Adrenal gland (tissue), 12 donors: ENCODE data around the gene LIG1. TPM values are rescaled to one million over a fixed set of nuclear protein-coding genes. Genes with fewer than 3 reads are reported as not detected.

Experiments
- DNase-seq, 7 donors: peaks; one replicate each; pipeline ENCODE4 v3.0.0-alpha.2; 2019 to 2020
- H3K27ac ChIP-seq, 5 donors: fragments of 200-600 bp; sonication (generic) in 4 of 5; 1 replicate in 3 of 5; 2 replicates in 2 of 5; pipeline versions ENCODE4 v1.5.1 to v1.8.0; 2016 to 2020; ENCODE audit warnings: mild to moderate bottlenecking in 1 of 5
- H3K27me3 ChIP-seq: fragments of 200-600 bp; 2 replicates; pipeline ENCODE4 v1.8.0; 2021
- H3K36me3 ChIP-seq, 2 donors: fragments of 200-600 bp; replicated peaks in 1 of 2; 1 replicate in 1 of 2; 2 replicates in 1 of 2; pipeline versions ENCODE4 v1.5.1 to v1.8.0; 2018 to 2022
- H3K4me1 ChIP-seq, 2 donors: fragments of 200-600 bp; replicated peaks in 1 of 2; 1 replicate in 1 of 2; 2 replicates in 1 of 2; pipeline versions ENCODE4 v1.5.1 to v1.8.0; 2018 to 2021
- H3K4me3 ChIP-seq, 4 donors: fragments of 200-600 bp; sonication (generic) in 3 of 4; one replicate each; pipeline ENCODE4 v1.5.1; 2016 to 2018
- H3K9me3 ChIP-seq, 3 donors: fragments of 200-600 bp; sonication (generic) in 1 of 3; replicated peaks in 1 of 3; 1 replicate in 2 of 3; 2 replicates in 1 of 3; pipeline versions ENCODE4 v1.5.1 to v1.8.0; 2016 to 2021
- CTCF ChIP-seq, 6 experiments: fragments of 450-650 bp in 4 of 6; fragments of 200-600 bp in 2 of 6; sonication (generic) in 1 of 6; IDR thresholded peaks; 1 replicate in 5 of 6; 2 replicates in 1 of 6; pipeline versions ENCODE4 v1.5.1 to v1.8.0; 2016 to 2021; ENCODE audit warnings: antibody characterized with exemption in 6 of 6, mild to moderate bottlenecking in 2 of 6, moderate library complexity in 1 of 6
- POLR2A ChIP-seq, 2 donors: fragments of 450-650 bp; IDR thresholded peaks; one replicate each; pipeline ENCODE4 v1.6.1; 2017; ENCODE audit warnings: antibody characterized with exemption in 2 of 2, mild to moderate bottlenecking in 2 of 2, moderate library complexity in 1 of 2
- WGBS, 4 donors: extraction: QIAGEN DNeasy Blood & Tissue Kit in 2 of 4; methylation state at CpG; one replicate each; pipeline versions ENCODE4 v1.1.5 to v1.1.7; 2013 to 2017; 5-methylcytosine and 5-hydroxymethylcytosine counted together
- intact Hi-C, 2 donors: fragments of 100-400 bp; cut with DNase I; formaldehyde crosslinking; loops; one replicate each; pipeline versions ENCODE4 v1.14.1 to v1.15.0; 2022 to 2023
- polyA plus RNA-seq, 3 donors: library from polyadenylated mRNA; stranded (reverse); fragments of 200-250 nt in 2 of 3; fragments of 350-450 nt in 1 of 3; fragmentation: Illumina TruSeq in 1 of 3; extraction: RNeasy Lipid Tissue Mini Kit (QIAGEN cat#74804) in 1 of 3; gene quantifications; one replicate each; pipeline ENCODE4 v1.2.3, GENCODE V29; 2013 to 2014
- total RNA-seq, 9 donors: library from RNA; depleted of rRNA in 4 of 9; stranded (reverse); fragments of >200 nt in 4 of 9; fragments of 120-200 nt in 1 of 9; fragmentation: NEBNext Ultra II Directional in 1 of 9; extraction: Animal tissue kit (Norgen Biotek cat#: 25700) in 1 of 9; gene quantifications; one replicate each; pipeline versions ENCODE4 v1.1.0 to v1.2.4, GENCODE V29; 2013 to 2023
- donor health status: healthy with polysubstance abuse.
- donor health status: Bipolar disorder and iron deficiency.
- donor health status: DM: yes; HTN: yes; CAD: no.
- donor health status: DM: no; HTN: no; CAD: no.
- donor health status: DM: no; HTN: no; CAD: no.
- donor health status: DM: yes; HTN: yes; CAD: no.

The LIG1 gene
- total and polyA plus RNA-seq, 12 donors, result 7.5 to 79.6 (median 15.7) TPM

DNA sequence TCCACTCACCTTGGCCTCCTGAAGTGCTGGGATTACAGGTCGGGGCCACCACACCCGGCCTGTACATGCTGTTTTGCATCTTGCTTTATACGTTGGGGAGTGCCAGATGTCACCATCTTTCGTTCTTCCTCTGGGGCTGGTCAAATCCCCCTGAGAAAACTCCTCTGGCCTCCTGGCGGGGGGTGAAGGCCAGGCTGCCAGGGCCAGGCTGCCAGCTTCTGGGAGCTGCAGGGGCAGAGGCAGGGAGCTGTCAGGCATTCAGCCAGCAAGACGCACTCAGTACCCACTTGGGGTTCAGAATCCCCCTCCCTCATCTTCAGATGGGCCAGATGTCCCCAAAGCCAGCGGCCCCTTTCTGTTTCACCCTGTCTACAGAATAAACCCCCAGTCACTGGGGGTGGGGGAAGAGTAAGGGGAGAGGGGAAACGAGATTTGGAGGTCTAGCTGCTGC lies 16.4 kb upstream of the LIG1 start:
- DNase-seq, result peak in 1 of 7 donors; percentile 1
- no peaks in the 10 kb centered on the region for H3K27me3 ChIP-seq
- intact Hi-C loops, result no loop called here
- 67 to 76% (median 70%) methylated on average over 8 of the region's 8 CpGs for WGBS, 4 donors
- H3K27ac ChIP-seq, result no peak overlapping the region
- no peaks in the 10 kb centered on the region for H3K4me1 ChIP-seq
- no peaks in the 10 kb centered on the region for H3K9me3 ChIP-seq
- no peaks in the 10 kb centered on the region for H3K36me3 ChIP-seq
- H3K4me3 ChIP-seq, result no peak overlapping the region
- TF ChIP-seq POLR2A (IDR thresholded peaks at IDR 0.05) (no peak), CTCF (IDR thresholded peaks at IDR 0.05) (no peak)

- 92 to 94% (median 93%) methylated on average over 5 of the region's 5 CpGs for WGBS, 4 donors
- peak in 1 of 7 donors; percentile 2 for DNase-seq
These were observed 15.9 kb upstream of the LIG1 start for GRCh38 chr19:48186015-48186414.

GRCh38 chr19:48183356-48183755 lies 13.2 kb upstream of the LIG1 start:
- no peak for DNase-seq
- TF ChIP-seq POLR2A (IDR thresholded peaks at IDR 0.05) (no peak), CTCF (IDR thresholded peaks at IDR 0.05) (no peak)
- Histone ChIP-seq H3K27me3 (no peaks in the 10 kb centered on the region), H3K36me3 (no peaks in the 10 kb centered on the region), H3K4me3 (no peak overlapping the region), H3K9me3 (no peaks in the 10 kb centered on the region), H3K4me1 (no peaks in the 10 kb centered on the region), H3K27ac (no peak overlapping the region)
- intact Hi-C loops, result no loop called here
- whole genome bisulfite sequencing, 4 donors, result 86 to 98% (median 93%) methylated on average over 9 of the region's 9 CpGs

More at GRCh38 chr19:48186015-48186414, 15.9 kb upstream of the LIG1 start:
- H3K27ac ChIP-seq, result no peak overlapping the region
- no peaks in the 10 kb centered on the region for H3K4me1 ChIP-seq
- H3K9me3 ChIP-seq, result no peaks in the 10 kb centered on the region
- H3K27me3 ChIP-seq, result no peaks in the 10 kb centered on the region
- H3K36me3 ChIP-seq, result no peaks in the 10 kb centered on the region
- H3K4me3 ChIP-seq, result no peak overlapping the region
- TF ChIP-seq CTCF (IDR thresholded peaks at IDR 0.05), result no peak
- no peak for TF ChIP-seq POLR2A (IDR thresholded peaks at IDR 0.05)
- intact Hi-C loops, result no loop called here

- no peak for TF ChIP-seq CTCF (IDR thresholded peaks at IDR 0.05)
- no peak for TF ChIP-seq POLR2A (IDR thresholded peaks at IDR 0.05)
- H3K4me3 ChIP-seq, result no peak overlapping the region
- H3K27ac ChIP-seq, result no peak overlapping the region
- no peak for DNase-seq
- no peaks in the 10 kb centered on the region for H3K27me3 ChIP-seq
- 93 to 97% (median 96%) methylated on average over 30 to 38 of the region's 38 CpGs for WGBS, 4 donors
- no peaks in the 10 kb centered on the region for H3K4me1 ChIP-seq
- H3K36me3 ChIP-seq, result no peaks in the 10 kb centered on the region
- intact Hi-C loops, result no loop called here
- H3K9me3 ChIP-seq, result no peaks in the 10 kb centered on the region
These were observed 12.3 kb upstream of the LIG1 start for GRCh38 chr19:48182434-48182833.
